HG03432 (cell line): ENCODE results near the gene ARFGEF3.

Experiments
- ATAC-seq: cut with Tn5 transposase; IDR thresholded peaks from one replicate; pipeline ENCODE4 v1.9.1; 2021; ENCODE audit warnings: mild to moderate bottlenecking, moderate library complexity; ENCODE audit not compliant: unreplicated experiment

ARFGEF3 gene

DNA sequence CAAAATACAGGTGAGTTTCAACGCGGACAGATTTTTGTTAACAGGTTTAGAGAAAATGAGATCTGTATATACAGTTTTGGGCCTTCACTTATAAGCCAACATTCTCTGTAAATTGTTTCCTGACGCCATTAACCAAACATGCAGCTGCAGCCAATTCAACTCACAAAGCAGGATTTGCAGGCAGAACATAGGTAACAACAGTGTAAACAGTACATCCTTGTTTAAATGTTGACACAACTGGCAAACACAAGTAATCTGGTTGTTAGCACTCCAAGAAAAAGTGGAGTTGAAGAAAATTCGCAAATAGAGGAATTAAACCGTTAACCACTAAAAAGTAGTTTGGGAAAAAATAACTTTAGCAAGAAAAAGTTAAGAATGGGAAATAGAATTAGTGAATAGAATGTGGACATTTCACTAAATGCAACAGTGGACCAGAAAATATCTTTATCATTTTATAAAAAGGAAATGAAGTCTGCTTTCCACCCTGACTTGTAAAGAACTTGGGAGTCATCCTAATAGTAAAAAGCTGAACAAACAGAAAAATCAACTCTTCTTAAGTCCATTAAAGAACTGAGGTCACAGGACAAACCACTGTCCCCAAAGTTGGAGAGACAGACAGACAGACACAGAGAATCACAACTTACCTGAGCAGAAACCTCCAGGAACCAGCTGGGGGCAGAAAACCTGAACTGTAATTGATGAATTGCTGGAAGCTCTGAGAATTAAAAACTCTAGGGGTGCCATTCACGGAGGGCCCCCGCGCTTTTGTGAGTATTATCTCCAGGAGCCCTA, 226.0 kb downstream of the ARFGEF3 start:
- ATAC-seq = no peak

DNA sequence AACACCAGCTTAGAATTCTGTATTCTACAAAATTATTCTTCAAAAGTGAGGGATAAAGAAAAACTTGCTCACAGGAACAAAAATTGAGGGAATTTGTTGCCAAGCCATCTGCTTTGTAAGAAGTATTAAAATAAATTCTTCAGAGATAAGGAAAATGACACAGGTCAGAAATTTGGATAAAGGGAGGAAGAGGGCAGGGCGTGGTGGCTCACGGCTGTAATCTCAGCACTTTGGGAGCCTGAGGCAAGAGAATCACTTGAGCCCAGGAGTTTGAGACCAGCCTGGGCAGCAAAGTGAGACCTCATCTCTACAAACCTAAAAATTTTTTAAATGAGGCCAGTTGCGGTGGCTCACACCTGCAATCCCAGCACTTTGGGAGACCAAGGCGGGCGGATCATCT, 227.8 kb downstream of the ARFGEF3 start:
- ATAC-seq = no peak
